GM12872 (cell line): ENCODE results near the gene MARCOL.

Experiments
- TF ChIP-seq, protein P1 (sequence below): IDR thresholded peaks from 3 replicates; pipeline ENCODE4 v1.5.1; 2011; ENCODE audit warnings: low read depth, mild to moderate bottlenecking, low read length, moderate library complexity; ENCODE audit not compliant: insufficient read depth

MARCOL gene

DNA sequence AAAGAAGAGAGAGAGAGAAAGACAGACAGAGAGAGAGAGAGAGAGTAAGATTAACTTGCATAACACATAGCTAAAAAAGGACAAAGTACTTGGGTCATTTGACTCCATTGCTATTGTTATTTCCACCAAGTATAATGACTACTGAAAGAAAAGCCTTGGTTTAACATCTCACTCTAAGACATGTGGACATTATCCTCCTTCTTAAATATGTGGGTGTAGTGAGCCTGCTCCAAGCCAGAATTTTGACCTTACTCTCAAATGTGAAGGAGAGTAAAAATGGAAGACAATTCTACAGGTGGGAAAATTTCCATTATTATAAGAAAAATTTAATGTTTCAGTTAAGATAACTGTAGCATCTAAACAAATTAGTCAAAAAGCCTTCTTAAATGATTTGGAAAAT, 8.5 kb upstream of the MARCOL start:
- TF ChIP-seq, protein P1, sequence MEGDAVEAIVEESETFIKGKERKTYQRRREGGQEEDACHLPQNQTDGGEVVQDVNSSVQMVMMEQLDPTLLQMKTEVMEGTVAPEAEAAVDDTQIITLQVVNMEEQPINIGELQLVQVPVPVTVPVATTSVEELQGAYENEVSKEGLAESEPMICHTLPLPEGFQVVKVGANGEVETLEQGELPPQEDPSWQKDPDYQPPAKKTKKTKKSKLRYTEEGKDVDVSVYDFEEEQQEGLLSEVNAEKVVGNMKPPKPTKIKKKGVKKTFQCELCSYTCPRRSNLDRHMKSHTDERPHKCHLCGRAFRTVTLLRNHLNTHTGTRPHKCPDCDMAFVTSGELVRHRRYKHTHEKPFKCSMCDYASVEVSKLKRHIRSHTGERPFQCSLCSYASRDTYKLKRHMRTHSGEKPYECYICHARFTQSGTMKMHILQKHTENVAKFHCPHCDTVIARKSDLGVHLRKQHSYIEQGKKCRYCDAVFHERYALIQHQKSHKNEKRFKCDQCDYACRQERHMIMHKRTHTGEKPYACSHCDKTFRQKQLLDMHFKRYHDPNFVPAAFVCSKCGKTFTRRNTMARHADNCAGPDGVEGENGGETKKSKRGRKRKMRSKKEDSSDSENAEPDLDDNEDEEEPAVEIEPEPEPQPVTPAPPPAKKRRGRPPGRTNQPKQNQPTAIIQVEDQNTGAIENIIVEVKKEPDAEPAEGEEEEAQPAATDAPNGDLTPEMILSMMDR: no peak

DNA sequence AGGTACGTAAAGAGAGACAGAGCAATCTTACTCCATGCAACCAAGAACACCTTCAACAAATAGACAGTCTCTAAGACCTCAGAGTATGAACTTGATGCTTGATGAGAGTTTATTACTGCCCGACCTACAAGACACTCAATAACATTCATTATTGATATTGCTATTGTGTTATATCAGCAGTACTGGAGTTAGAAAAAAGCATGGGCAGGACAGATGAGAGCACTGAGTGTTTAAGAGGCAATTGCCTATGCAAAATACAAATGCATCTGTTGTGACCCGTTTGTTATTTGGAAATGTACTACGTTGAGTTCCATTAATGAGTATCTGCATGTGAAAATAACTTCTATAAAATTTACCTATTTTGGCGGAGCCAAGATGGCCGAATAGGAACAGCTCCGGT, 8.1 kb upstream of the MARCOL start:
- TF ChIP-seq, protein P1: no peak

DNA sequence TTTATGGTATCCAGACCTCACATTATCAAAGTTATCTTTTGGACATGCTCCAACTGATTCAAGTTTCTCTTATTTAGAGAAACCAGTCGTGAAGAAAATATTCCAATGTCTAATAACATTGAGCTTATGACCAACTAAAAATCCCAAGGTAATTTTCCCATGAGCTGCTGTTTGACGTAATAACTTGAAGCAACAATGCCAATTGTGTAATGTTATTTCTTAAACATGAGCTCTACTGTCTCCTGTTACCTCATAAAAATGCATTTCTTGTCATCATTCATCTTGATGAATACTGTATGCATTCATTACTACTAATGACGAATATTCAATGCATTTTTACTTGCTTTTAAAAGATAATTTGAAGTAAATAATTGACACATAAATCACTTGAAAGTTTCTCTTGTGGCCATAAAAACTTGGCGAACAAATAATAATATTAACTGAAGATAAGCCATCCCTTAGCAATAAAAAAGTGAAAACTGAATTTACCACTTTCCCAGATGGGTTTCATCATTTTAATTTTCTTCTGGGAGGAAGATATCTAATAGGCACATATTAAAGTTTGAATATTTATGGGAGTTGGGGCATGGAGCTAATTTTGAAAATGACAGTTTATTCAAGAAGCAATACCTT, 424 bp upstream of the MARCOL start:
- TF ChIP-seq, protein P1: no peak

DNA sequence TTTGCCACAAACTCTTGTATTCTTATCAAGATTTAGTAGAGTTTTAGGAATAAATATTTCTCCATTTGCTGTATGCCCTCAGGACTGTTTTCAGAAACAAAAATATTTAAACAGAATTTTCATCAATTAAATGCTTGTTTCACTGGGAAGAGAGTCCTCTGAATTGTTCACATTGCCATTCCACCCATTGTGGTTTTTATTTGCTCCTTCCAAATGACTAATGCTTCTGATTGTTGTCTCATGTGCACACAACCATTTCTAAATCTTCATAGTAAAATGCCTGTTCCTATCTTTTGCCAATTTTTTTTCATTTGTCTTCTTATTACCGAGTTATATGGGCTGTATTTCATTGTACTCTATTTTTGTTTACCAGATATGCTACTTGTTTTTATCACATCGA, 10.6 kb downstream of the MARCOL start:
- TF ChIP-seq, protein P1: no peak

DNA sequence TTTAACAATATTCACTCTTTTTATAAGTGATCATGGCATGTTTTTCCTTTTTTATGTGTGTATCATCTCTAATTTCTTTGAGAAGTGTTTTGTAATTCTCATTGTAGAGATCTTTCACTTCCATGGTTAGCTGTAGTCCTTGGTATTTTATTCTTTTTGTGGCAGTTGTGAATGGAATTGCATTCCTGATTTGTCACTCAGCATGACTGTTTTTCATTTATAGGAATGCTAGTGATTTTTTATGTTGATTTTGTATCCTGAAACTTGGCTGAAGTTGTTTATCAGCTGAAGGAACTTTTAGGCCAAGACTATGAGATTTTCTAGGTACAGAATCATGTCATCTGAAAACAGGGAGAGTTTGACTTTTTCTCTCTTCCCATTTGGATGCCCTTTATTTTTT, 17.1 kb downstream of the MARCOL start:
- TF ChIP-seq, protein P1: no peak

DNA sequence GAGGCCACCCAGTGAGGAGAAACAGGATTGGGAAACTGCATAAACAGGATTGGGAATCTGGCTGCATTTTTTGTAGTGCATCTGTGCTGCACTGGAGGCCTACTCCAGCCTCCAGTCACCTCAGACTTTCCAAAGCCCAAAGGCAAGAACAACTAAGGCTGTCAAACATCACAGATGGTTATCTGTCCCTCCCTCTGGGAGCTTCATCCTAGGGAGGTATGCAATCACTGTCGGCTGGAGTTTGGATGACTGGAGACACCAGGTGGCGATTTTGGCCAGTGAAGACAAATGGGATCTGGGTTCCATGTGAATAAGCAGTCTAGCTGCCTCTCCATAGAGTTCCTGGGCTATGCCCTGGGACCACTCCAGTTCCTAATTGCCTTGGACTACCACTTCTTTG, 21.0 kb downstream of the MARCOL start:
- TF ChIP-seq, protein P1: no peak

DNA sequence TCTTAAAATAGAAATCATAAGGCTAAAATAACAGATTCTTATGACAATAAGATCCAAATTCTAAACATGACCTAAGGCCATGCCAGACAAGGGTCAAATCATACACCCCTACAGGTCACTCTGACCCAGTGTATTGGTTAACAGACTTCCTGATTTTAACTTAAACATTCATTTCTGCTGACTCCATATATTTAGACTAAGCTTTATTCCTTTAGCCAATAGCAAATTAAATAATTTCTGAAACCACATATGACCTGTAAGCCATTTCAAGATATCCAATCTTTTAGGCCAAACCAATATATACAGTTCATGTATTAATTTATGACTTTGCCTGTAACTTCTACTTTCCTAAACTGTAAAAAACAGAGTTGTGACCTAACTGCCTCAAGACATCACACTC, 22.9 kb downstream of the MARCOL start:
- TF ChIP-seq, protein P1: no peak
